ENCODE results near the gene SMCR8. TPM values are rescaled to one million over a fixed set of nuclear protein-coding genes. Genes with fewer than 3 reads are reported as not detected.

SMCR8 gene
- total and polyA plus RNA-seq, 2 of the 13 experiments (the other 11 are each of a cell fraction or from before 2014, with no cell fraction given), result 7.6 to 11.8 TPM

GRCh38 chr17:18314059-18314730, 898 bp upstream of the SMCR8 start:
- intact Hi-C loops (cut with micrococcal nuclease; ENCODE audit: unreplicated experiment), result loop anchor here (10.0 kb wide), 1 partner anchor 51 kb away; the partner anchor contains the start of gene SHMT1
- TF ChIP-seq ZC3H4 (CRISPR knock-in tag; IDR thresholded peaks at IDR 0.05; ENCODE audit: borderline replicate concordance) (no peak), ZNF468 (CRISPR knock-in tag; IDR thresholded peaks at IDR 0.05) (no peak), GATA4 (IDR thresholded peaks at IDR 0.05; ENCODE audit: borderline replicate concordance, low read depth) (no peak), NKX3-1 (CRISPR knock-in tag; IDR thresholded peaks at IDR 0.05) (0 out of 2 replicates have a peak, but pooled peaks have one; percentile 46), MXD3 (CRISPR knock-in tag; IDR thresholded peaks at IDR 0.05) (no peak; the same call in 1 of the 2 replicates), ZNF513 (CRISPR knock-in tag; conservative IDR thresholded peaks at IDR 0.05) (no peak), ZNF383 (CRISPR knock-in tag; IDR thresholded peaks at IDR 0.05; ENCODE audit: borderline replicate concordance) (no peak), XBP1 (CRISPR knock-in tag; IDR thresholded peaks at IDR 0.05) (0 out of 2 replicates have a peak, but pooled peaks have one; percentile 20), YY1 (IDR thresholded peaks at IDR 0.05; ENCODE audit: insufficient read depth, insufficient replicate concordance, low read depth, low read length) (no peak), EEA1 (CRISPR knock-in tag; IDR thresholded peaks at IDR 0.05; ENCODE audit: borderline replicate concordance) (peak; percentile 47; the same call in 1 of the 2 replicates), ZNF615 (CRISPR knock-in tag; IDR thresholded peaks at IDR 0.05; ENCODE audit: borderline replicate concordance) (peak; percentile 5; the same call in 1 of the 2 replicates), SSRP1 (CRISPR knock-in tag; IDR thresholded peaks at IDR 0.05) (no peak), ZNF598 (CRISPR knock-in tag; IDR thresholded peaks at IDR 0.05; ENCODE audit: borderline replicate concordance) (0 out of 2 replicates have a peak, but pooled peaks have one; percentile 10), REPIN1 (CRISPR knock-in tag; IDR thresholded peaks at IDR 0.05; ENCODE audit: borderline replicate concordance, low read depth) (no peak), ZNF619 (CRISPR knock-in tag; IDR thresholded peaks at IDR 0.05) (no peak), UBTF (CRISPR knock-in tag; IDR thresholded peaks at IDR 0.05) (no peak), PHB2 (IDR thresholded peaks at IDR 0.05; ENCODE audit: partially characterized antibody) (no peak), ZNF629 (CRISPR knock-in tag; conservative IDR thresholded peaks at IDR 0.05) (0 out of 2 replicates have a peak, but pooled peaks have one; percentile 33), SNAI1 (CRISPR knock-in tag; IDR thresholded peaks at IDR 0.05; ENCODE audit: borderline replicate concordance) (0 out of 2 replicates have a peak, but pooled peaks have one; percentile 44), IRF2 (CRISPR knock-in tag; IDR thresholded peaks at IDR 0.05) (no peak), ZNF530 (CRISPR knock-in tag; IDR thresholded peaks at IDR 0.05; ENCODE audit: low read depth) (no peak)

More at GRCh38 chr17:18314059-18314730, 898 bp upstream of the SMCR8 start:
- POLR2A ChIA-PET, result interaction anchor here (0.7 to 1.6 kb wide), 6 partner anchors 14 to 123 kb away, joined by 3 to 10 read pairs (median 5); partner anchors contain the start of genes LLGL1, MIEF2 and SHMT1
- ATAC-seq, result peak; percentile 47
- BruUV-seq (replicated peaks), result TSS peak; percentile 66
- peaks cover 4% of the 10 kb centered on the region for H4K20me1 ChIP-seq (ENCODE audit: insufficient read depth, low read length)
- no peaks in the 10 kb centered on the region; a peak in 1 of 5 replicates for H3K27me3 ChIP-seq (ENCODE audit: control insufficient read depth in 1 of 2, insufficient read depth in 2 of 2, low read length in 2 of 2)
- in situ Hi-C loops (cut with HindIII; ENCODE audit: extremely low pct_ligation_motif_present, low pct_unique_long_range_greater_than_20kb), result no loop called here
- H3K79me2 ChIP-seq (ENCODE audit: insufficient read depth, low read length), result peaks cover 80% of the 10 kb centered on the region
- 1% methylated on average over 34 of the region's 39 CpGs for WGBS (ENCODE audit: low lambda C conversion rate)
- H2AFZ ChIP-seq (ENCODE audit: low read length), result peak overlapping the region; percentile 11
- H3K9ac ChIP-seq (ENCODE audit: insufficient read depth, low read depth, low read length), result peak overlapping the region; percentile 90
- peak overlapping the region; percentile 88 for H3K27ac ChIP-seq (ENCODE audit: extremely low read length, insufficient read depth, low read length)
- CTCF ChIA-PET (ENCODE audit: low intra/inter-chr PET ratio, low total read pairs), result no interaction called here
- H3K4me1 ChIP-seq (ENCODE audit: insufficient read depth, low read length), result peaks cover 56% of the 10 kb centered on the region
- no peaks in the 10 kb centered on the region for H3K9me3 ChIP-seq (ENCODE audit: low read length)
- H3K4me3 ChIP-seq (replicated peaks in 1 of 3; ENCODE audit: insufficient read depth in 1 of 3, low read depth in 2 of 3, low read length in 3 of 3), result peak overlapping the region; percentile 71 to 91 (median 80)
- no peak for DNase-seq (ENCODE audit: low spot score)
- peaks cover 6 to 22% of the 10 kb centered on the region in 2 experiments; a peak in 4 of 5 replicates for H3K36me3 ChIP-seq (replicated peaks in 1 of 2; ENCODE audit: control insufficient read depth in 1 of 2, insufficient read depth in 2 of 2, low read length in 2 of 2)
- H3K4me2 ChIP-seq (ENCODE audit: low read depth, low read length), result peak overlapping the region; percentile 92
- FAIRE-seq, result peak; percentile 12
